ENCODE measurements around the gene TSPAN3.

- no peak for TF ChIP-seq CTCF (IDR thresholded peaks at IDR 0.05)
- no peak for TF ChIP-seq ZFX (IDR thresholded peaks at IDR 0.05; ENCODE audit: borderline replicate concordance)
Observed at GRCh38 chr15:77091097-77091496, 20.2 kb upstream of the TSPAN3 start.
